Effector CD8-positive, alpha-beta T cell (primary cell): Measurements from ENCODE around the gene SEMA6A.

Experiments used
- DNase-seq: peaks from one replicate; lab custom pipeline; 2025; lab: John Stamatoyannopoulos, UW

The SEMA6A gene

GRCh38 chr5:116406306-116407041 lies 168.1 kb downstream of the SEMA6A start:
- no peak for DNase-seq

DNA sequence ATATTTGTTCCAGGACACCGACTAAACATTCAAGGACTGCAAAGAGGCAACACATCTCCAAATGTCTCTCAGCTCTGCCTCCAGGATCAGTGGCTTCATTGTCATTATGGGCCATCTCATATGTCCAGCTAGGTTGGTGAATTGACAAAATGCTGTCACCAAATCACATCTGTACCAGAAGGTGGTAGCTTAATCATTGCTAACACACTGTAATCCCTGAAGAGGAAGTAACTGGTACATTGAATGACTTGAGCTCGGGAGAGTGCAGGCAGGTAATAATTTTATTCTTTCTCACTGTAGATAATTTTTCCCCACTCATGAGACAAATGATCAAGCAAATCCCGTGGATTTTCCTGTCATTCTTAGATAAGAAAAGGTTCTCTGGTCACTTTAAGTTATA lies 169.8 kb downstream of the SEMA6A start:
- DNase-seq: no peak

DNA sequence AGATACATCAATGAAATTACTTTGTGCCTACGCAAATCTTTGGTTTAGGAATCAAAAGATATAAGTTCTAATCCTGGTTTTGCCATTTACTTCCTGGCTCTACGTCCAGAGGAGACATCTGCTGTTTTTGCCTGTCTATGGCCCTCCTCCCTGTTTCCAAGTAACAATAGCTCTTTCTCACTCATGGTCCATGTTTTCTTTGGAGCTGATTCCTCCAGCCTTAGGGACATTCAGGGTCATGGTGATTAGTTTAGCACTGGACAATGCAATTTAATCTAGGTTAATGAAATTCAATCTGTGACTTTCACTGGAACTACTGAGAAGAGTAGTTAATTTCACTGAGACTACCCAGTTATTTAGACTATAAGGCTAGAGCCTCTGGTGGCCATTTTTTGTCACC lies 170.6 kb downstream of the SEMA6A start:
- DNase-seq: no peak

DNA sequence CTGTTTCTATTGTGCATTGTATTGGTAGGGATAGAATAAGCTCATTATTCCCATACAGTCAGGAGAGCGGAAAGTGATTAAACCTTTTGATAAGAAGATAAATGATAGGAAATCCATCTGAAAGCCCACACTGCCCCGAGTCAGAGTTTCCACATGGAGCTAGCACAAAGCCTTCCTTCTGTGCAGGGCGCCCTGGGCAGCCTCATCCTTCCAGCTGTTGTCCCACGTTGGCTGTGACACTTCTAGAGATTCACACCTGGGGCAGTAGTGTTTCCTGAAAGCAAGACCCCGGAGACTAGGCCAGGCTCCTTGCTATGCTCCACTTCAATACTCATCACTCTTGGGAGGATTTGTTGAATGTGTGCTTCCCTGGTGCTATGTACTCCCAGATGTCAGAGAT lies 172.4 kb downstream of the SEMA6A start:
- no peak for DNase-seq

DNA sequence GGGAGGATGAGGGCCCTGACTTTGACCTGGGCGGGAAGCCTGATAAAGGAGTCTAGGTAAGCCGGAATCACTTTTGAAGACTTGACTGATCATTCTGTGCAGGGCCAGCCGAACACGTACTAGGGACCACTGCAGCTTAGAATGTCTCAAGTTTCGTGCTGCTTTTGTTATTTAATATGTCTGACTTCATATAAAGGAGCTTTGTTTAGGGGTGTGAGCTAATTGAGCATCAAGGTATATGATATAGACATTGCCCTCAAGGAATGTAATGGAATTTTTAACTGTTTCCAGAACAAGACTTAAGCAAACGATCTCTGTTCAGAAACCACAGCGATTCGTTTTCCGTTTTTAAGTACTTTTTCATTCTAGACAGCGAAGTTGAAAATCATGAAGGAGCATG lies 173.0 kb downstream of the SEMA6A start:
- DNase-seq: no peak

GRCh38 chr5:116396476-116397099 lies 178.0 kb downstream of the SEMA6A start:
- no peak for DNase-seq

DNA sequence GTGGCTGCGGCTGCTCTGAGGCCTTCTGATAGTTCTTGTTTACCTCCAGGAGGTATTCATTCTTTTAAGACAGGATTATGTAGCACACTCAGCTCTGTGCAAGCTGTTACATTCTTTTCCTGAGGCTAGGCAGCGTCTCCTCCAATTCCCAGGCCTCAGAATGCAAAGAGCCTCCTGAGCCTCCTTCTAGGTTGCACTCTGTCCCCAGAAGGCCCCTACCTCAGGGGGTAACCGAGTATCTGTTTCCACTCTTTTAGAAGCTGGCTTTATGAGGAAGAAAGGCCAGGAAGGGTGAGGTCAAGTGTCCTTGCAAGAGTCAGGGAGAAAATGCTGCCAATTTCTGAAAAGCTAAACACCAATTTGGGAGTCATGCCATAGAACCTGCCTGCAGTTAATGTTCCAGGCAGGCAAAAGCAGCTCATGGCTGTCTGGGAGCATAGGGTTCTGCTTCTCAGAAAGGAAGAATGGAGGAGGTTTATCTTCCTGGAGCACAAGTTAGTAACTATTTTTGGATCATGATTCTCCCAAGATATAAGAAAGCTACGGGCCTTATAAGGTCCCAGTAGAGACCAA lies 178.9 kb downstream of the SEMA6A start:
- DNase-seq: no peak

DNA sequence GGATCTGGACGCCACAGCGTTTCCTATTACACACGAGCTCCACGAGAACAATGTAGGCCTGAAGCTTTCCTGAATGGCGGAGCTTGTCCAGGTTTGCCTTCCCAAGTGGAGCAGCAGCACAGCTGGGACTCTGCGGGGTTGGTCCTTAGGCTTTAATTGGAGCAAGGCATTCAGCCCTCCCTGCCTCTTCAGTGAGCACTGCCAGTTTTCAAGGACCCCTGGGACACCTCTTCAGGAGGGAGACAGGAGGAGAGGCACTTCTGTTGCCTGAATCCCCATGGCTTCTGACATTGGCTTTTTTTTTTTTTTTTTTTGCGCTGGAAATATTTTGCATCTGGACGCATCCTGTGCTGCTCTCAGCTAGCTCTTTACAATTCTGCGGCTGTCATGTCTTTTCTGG lies 179.4 kb downstream of the SEMA6A start:
- no peak for DNase-seq

- DNase-seq: no peak
Observed at GRCh38 chr5:116394186-116394867, 180.3 kb downstream of the SEMA6A start.
